Common myeloid progenitor, CD34-positive (primary cell): ENCODE data around the gene POU2F1.

Experiments used
- CTCF ChIA-PET: fragments of 350-600 bp; sonication (Branson Sonifier 250); formaldehyde crosslinking; loops from one replicate; lab custom pipeline; 2021; ENCODE audit warnings: antibody characterized with exemption; lab: Charles Lee
- POLR2A ChIA-PET: fragments of 350-600 bp; sonication (Branson Sonifier 250); formaldehyde crosslinking; loops from one replicate; lab custom pipeline; 2021; ENCODE audit warnings: antibody characterized with exemption; lab: Charles Lee
- DNase-seq, 3 donors: peaks; one replicate each; pipeline versions ENCODE4 v3.0.0 to v3.0.0-alpha.2; 2013
- H3K27ac ChIP-seq, 2 experiments: 1 replicate in 1 of 2; 2 replicates in 1 of 2; pipeline ENCODE4 v1.7.0; 2013; ENCODE audit warnings: inconsistent platforms in 2 of 2, low read length in 2 of 2, mild to moderate bottlenecking in 2 of 2, low read depth in 1 of 2, moderate library complexity in 1 of 2; ENCODE audit not compliant: severe bottlenecking in 2 of 2, insufficient read depth in 1 of 2, poor library complexity in 1 of 2
- H3K27me3 ChIP-seq, 5 experiments: replicated peaks in 2 of 5; 1 replicate in 3 of 5; 2 replicates in 2 of 5; pipeline versions ENCODE4 v1.6.1 to v1.7.0; 2013; ENCODE audit warnings: low read length in 4 of 5, mild to moderate bottlenecking in 2 of 5, moderate library complexity in 2 of 5, inconsistent platforms in 1 of 5; ENCODE audit not compliant: insufficient read depth in 5 of 5, control insufficient read depth in 4 of 5
- H3K36me3 ChIP-seq, 4 experiments: 1 replicate in 2 of 4; 2 replicates in 2 of 4; pipeline versions ENCODE4 v1.6.1 to v1.7.0; 2013; ENCODE audit warnings: low read length in 3 of 4, control low read depth in 1 of 4, mild to moderate bottlenecking in 1 of 4; ENCODE audit not compliant: control insufficient read depth in 4 of 4, insufficient read depth in 4 of 4
- H3K4me1 ChIP-seq, 4 experiments: 1 replicate in 3 of 4; 2 replicates in 1 of 4; pipeline versions ENCODE4 v1.6.1 to v1.7.1; 2013; ENCODE audit warnings: low read length in 3 of 4, mild to moderate bottlenecking in 3 of 4, control low read depth in 1 of 4, inconsistent platforms in 1 of 4, moderate library complexity in 1 of 4; ENCODE audit not compliant: control insufficient read depth in 4 of 4, insufficient read depth in 4 of 4; ENCODE audit errors: control extremely low read depth in 1 of 4
- H3K4me3 ChIP-seq, 7 experiments: 1 replicate in 4 of 7; 2 replicates in 3 of 7; pipeline versions ENCODE4 v1.5.1 to v1.7.0; 2013; ENCODE audit warnings: mild to moderate bottlenecking in 7 of 7, low read length in 6 of 7, moderate library complexity in 6 of 7, inconsistent platforms in 2 of 7, low read depth in 2 of 7, control low read depth in 1 of 7; ENCODE audit not compliant: insufficient read depth in 4 of 7, control insufficient read depth in 1 of 7; ENCODE audit errors: extremely low read depth in 1 of 7
- H3K9me3 ChIP-seq, 5 experiments: 1 replicate in 4 of 5; 2 replicates in 1 of 5; pipeline versions ENCODE4 v1.6.1 to v1.7.1; 2013; ENCODE audit warnings: low read length in 4 of 5, mild to moderate bottlenecking in 2 of 5, inconsistent platforms in 1 of 5, low read depth in 1 of 5, moderate library complexity in 1 of 5; ENCODE audit not compliant: control insufficient read depth in 4 of 5, insufficient read depth in 2 of 5; ENCODE audit errors: control extremely low read depth in 1 of 5
- WGBS: methylation state at CpG from one replicate; pipeline ENCODE4 v1.1.5; 2013; ENCODE audit not compliant: insufficient coverage; 5-methylcytosine and 5-hydroxymethylcytosine counted together

POU2F1 gene

GRCh38 chr1:167373398-167373797 lies 152.7 kb downstream of the POU2F1 start:
- DNase-seq, result no peak
- peaks cover 9 to 32% (median 16%) of the 10 kb centered on the region in 4 experiments for H3K36me3 ChIP-seq
- POLR2A ChIA-PET, result no interaction called here
- WGBS, result 67% methylated on average over 1 of the region's 1 CpG
- no peak overlapping the region for H3K4me3 ChIP-seq
- H3K4me1 ChIP-seq, result no peaks in the 10 kb centered on the region
- H3K9me3 ChIP-seq, result no peaks in the 10 kb centered on the region
- no peaks in the 10 kb centered on the region for H3K27me3 ChIP-seq
- CTCF ChIA-PET, result interaction anchor here (1.0 to 1.4 kb wide), 3 partner anchors 9 to 70 kb away, joined by 3 read pairs; no protein-coding TSS in a partner anchor
- H3K27ac ChIP-seq, result no peak overlapping the region

DNA sequence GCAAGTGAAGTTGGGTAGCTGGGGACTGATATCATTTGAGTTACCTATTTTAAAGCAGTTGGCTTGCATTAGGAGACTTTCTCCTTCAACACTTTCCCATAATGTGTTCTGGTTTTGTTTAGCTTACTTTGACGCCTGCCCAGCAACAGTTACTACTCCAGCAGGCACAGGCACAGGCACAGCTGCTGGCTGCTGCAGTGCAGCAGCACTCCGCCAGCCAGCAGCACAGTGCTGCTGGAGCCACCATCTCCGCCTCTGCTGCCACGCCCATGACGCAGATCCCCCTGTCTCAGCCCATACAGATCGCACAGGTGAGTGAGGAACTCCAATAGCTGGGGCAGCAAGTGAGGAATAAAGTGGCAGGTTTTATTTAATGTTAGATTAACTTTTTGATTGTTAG lies 153.3 kb downstream of the POU2F1 start:
- no peak overlapping the region for H3K27ac ChIP-seq
- H3K4me3 ChIP-seq, result no peak overlapping the region
- no peaks in the 10 kb centered on the region for H3K9me3 ChIP-seq
- DNase-seq, result no peak
- POLR2A ChIA-PET, result no interaction called here
- no peaks in the 10 kb centered on the region for H3K27me3 ChIP-seq
- CTCF ChIA-PET, result interaction anchor here (0.8 to 2.3 kb wide), 6 partner anchors 9 to 160 kb away, joined by 3 to 6 read pairs (median 3); no protein-coding TSS in a partner anchor
- no peaks in the 10 kb centered on the region for H3K4me1 ChIP-seq
- 93% methylated on average over 6 of the region's 6 CpGs for WGBS
- peaks cover 7 to 32% (median 15%) of the 10 kb centered on the region in 4 experiments for H3K36me3 ChIP-seq

DNA sequence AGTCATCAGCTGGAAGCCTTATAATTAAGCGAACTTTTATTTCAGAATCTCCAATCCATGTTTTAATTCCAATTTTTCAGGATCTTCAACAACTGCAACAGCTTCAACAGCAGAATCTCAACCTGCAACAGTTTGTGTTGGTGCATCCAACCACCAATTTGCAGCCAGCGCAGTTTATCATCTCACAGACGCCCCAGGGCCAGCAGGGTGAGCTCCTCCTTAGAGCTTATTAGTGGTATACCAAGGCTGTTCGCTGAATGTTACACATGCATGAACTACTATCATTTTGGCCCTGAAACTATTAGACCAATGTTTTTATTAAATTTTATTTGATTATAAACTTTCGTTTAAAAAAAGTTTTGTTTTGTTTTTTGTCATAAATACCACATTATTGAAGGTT lies 155.3 kb downstream of the POU2F1 start:
- Histone ChIP-seq H3K4me3 (no peak overlapping the region), H3K9me3 (no peaks in the 10 kb centered on the region), H3K4me1 (no peaks in the 10 kb centered on the region), H3K36me3 (peaks cover 7 to 34% (median 15%) of the 10 kb centered on the region in 4 experiments), H3K27me3 (no peaks in the 10 kb centered on the region), H3K27ac (no peak overlapping the region)
- POLR2A ChIA-PET, result no interaction called here
- 100% methylated on average over 1 of the region's 5 CpGs for WGBS
- no peak for DNase-seq
- CTCF ChIA-PET, result interaction anchor here (2.3 kb wide), 1 partner anchor 158 kb away, joined by 6 read pairs; no protein-coding TSS in a partner anchor

GRCh38 chr1:167387251-167387910 lies 166.7 kb downstream of the POU2F1 start:
- WGBS, result 92% methylated on average over 6 of the region's 7 CpGs
- no peak for DNase-seq
- Histone ChIP-seq H3K4me1 (no peaks in the 10 kb centered on the region), H3K4me3 (no peak overlapping the region), H3K36me3 (peaks cover 3 to 37% (median 24%) of the 10 kb centered on the region in 4 experiments), H3K27ac (no peak overlapping the region), H3K9me3 (no peaks in the 10 kb centered on the region), H3K27me3 (no peaks in the 10 kb centered on the region)
- ChIA-PET CTCF (interaction anchor here (1.2 to 2.0 kb wide), 5 partner anchors 10 to 157 kb away, joined by 3 to 9 read pairs (median 5); no protein-coding TSS in a partner anchor), POLR2A (no interaction called here)

GRCh38 chr1:167388976-167389375 lies 168.3 kb downstream of the POU2F1 start:
- POLR2A ChIA-PET, result no interaction called here
- no CpG with 5 or more reads among the region's 1 CpG for WGBS
- Histone ChIP-seq H3K27me3 (no peaks in the 10 kb centered on the region), H3K36me3 (peaks cover 3 to 34% (median 21%) of the 10 kb centered on the region in 4 experiments), H3K4me1 (no peaks in the 10 kb centered on the region), H3K9me3 (no peaks in the 10 kb centered on the region), H3K4me3 (no peak overlapping the region), H3K27ac (no peak overlapping the region)
- no peak for DNase-seq
- CTCF ChIA-PET, result interaction anchor here (1.3 kb wide), 1 partner anchor 159 kb away, joined by 3 read pairs; no protein-coding TSS in a partner anchor

- Histone ChIP-seq H3K4me3 (no peak overlapping the region), H3K36me3 (peaks cover 0 to 27% (median 13%) of the 10 kb centered on the region in 4 experiments), H3K27me3 (no peaks in the 10 kb centered on the region), H3K27ac (no peak overlapping the region), H3K9me3 (no peaks in the 10 kb centered on the region), H3K4me1 (no peaks in the 10 kb centered on the region)
- WGBS, result 100% methylated on average over 6 of the region's 7 CpGs
- ChIA-PET CTCF (interaction anchor here (1.4 kb wide), 1 partner anchor 10 kb away, joined by 4 read pairs; no protein-coding TSS in a partner anchor), POLR2A (no interaction called here)
- no peak for DNase-seq
Observed at GRCh38 chr1:167392200-167392696, 171.6 kb downstream of the POU2F1 start.

- Histone ChIP-seq H3K36me3 (peaks cover 16 to 51% (median 31%) of the 10 kb centered on the region in 4 experiments), H3K4me1 (no peaks in the 10 kb centered on the region), H3K27me3 (no peaks in the 10 kb centered on the region), H3K27ac (no peak overlapping the region), H3K9me3 (no peaks in the 10 kb centered on the region), H3K4me3 (no peak overlapping the region)
- no peak for DNase-seq
- 100% methylated on average over 2 of the region's 2 CpGs for WGBS
- POLR2A ChIA-PET, result no interaction called here
- CTCF ChIA-PET, result interaction anchor here (0.6 to 4.5 kb wide), 15 partner anchors 10 to 491 kb away, joined by 3 to 34 read pairs (median 8); no protein-coding TSS in a partner anchor
Observed at GRCh38 chr1:167400359-167400953, 179.8 kb downstream of the POU2F1 start.
